Vagina (tissue), 2 donors: ENCODE measurements around the gene GPR26.

ENCODE experiments used
- CTCF ChIP-seq, 3 experiments: fragments of 450-650 bp in 2 of 3; fragments of 200-600 bp in 1 of 3; sonication (generic) in 1 of 3; IDR thresholded peaks; one replicate each; pipeline ENCODE4 v1.5.1; 2017 to 2019; ENCODE audit warnings: antibody characterized with exemption in 3 of 3, mild to moderate bottlenecking in 2 of 3, moderate library complexity in 2 of 3
- POLR2A ChIP-seq, 2 donors: fragments of 450-650 bp; IDR thresholded peaks; one replicate each; pipeline ENCODE4 v1.6.1; 2017; ENCODE audit warnings: antibody characterized with exemption in 2 of 2, mild to moderate bottlenecking in 2 of 2, moderate library complexity in 2 of 2

GRCh38 chr10:123637326-123637880 lies 28.8 kb upstream of the GPR26 start:
- TF ChIP-seq POLR2A (IDR thresholded peaks at IDR 0.05), result no peak
- no peak for TF ChIP-seq CTCF (IDR thresholded peaks at IDR 0.05)
